22Rv1 (cell line): ENCODE data around the gene HLCS.

Experiments used
- ZFX ChIP-seq: fragments of 450-650 bp; IDR thresholded peaks from 2 replicates; pipeline ENCODE4 v1.6.1; 2017; ENCODE audit warnings: antibody characterized with exemption, borderline replicate concordance
- TF ChIP-seq, protein P1 (sequence below): fragments of 450-650 bp; IDR thresholded peaks from 2 replicates; pipeline ENCODE4 v1.5.1; 2017; ENCODE audit warnings: mild to moderate bottlenecking

DNA sequence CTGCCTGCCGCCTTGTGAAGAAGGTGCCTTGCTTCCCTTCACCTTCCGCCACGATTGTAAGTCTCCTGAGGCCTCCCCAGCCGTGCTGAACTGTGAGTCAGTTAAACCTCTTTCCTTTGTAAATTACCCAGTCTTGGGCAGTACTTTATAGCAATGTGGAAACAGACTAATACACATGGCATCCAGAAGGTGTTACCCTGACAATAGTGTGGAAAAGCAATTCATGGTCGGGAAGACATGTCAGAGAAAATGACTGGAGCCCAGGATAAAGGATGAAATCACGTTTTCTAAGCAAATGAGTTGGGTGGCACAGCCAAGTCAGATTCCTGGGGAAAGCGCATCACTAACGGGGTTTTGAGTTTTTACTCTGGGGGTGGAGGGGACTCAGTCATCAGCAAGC, 76.4 kb downstream of the HLCS start:
- TF ChIP-seq, protein P1, sequence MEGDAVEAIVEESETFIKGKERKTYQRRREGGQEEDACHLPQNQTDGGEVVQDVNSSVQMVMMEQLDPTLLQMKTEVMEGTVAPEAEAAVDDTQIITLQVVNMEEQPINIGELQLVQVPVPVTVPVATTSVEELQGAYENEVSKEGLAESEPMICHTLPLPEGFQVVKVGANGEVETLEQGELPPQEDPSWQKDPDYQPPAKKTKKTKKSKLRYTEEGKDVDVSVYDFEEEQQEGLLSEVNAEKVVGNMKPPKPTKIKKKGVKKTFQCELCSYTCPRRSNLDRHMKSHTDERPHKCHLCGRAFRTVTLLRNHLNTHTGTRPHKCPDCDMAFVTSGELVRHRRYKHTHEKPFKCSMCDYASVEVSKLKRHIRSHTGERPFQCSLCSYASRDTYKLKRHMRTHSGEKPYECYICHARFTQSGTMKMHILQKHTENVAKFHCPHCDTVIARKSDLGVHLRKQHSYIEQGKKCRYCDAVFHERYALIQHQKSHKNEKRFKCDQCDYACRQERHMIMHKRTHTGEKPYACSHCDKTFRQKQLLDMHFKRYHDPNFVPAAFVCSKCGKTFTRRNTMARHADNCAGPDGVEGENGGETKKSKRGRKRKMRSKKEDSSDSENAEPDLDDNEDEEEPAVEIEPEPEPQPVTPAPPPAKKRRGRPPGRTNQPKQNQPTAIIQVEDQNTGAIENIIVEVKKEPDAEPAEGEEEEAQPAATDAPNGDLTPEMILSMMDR: no peak
- TF ChIP-seq ZFX: no peak
